Activated CD4-positive, alpha-beta T cell treated with anti-CD3 and anti-CD28 coated beads, Interleukin-2, amount 50 U/mL, for 16 hours (primary cell): Measurements from ENCODE around the gene HAPLN2.

ENCODE experiments used
- DNase-seq: peaks from one replicate; pipeline ENCODE4 v3.0.0-alpha.2; 2020

HAPLN2 gene

GRCh38 chr1:156646738-156647211 lies 27.6 kb downstream of the HAPLN2 start:
- DNase-seq: no peak

- DNase-seq: no peak
Observed at GRCh38 chr1:156647351-156647750, 28.1 kb downstream of the HAPLN2 start.

- no peak for DNase-seq
Observed at GRCh38 chr1:156648496-156648895, 29.3 kb downstream of the HAPLN2 start.

DNA sequence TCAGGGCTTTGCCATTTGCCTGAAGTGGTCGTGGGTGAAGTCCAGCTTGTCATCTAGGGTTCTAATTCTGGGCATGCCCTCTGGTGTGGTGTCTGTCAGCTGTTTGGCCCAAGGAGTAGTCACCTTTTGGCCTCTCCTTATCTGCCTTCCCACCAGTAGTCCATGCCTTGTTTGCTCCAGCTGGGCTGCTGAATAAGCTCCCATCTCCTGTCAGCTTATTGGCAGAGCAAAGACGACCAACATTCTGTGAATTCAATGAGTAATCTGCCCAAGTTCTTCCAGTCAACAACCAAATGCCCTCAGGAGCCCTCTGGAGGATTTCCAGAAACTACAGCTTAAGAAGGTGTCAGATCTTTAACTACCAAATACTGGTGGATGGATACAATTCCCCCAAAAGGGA lies 29.7 kb downstream of the HAPLN2 start:
- DNase-seq: no peak

DNA sequence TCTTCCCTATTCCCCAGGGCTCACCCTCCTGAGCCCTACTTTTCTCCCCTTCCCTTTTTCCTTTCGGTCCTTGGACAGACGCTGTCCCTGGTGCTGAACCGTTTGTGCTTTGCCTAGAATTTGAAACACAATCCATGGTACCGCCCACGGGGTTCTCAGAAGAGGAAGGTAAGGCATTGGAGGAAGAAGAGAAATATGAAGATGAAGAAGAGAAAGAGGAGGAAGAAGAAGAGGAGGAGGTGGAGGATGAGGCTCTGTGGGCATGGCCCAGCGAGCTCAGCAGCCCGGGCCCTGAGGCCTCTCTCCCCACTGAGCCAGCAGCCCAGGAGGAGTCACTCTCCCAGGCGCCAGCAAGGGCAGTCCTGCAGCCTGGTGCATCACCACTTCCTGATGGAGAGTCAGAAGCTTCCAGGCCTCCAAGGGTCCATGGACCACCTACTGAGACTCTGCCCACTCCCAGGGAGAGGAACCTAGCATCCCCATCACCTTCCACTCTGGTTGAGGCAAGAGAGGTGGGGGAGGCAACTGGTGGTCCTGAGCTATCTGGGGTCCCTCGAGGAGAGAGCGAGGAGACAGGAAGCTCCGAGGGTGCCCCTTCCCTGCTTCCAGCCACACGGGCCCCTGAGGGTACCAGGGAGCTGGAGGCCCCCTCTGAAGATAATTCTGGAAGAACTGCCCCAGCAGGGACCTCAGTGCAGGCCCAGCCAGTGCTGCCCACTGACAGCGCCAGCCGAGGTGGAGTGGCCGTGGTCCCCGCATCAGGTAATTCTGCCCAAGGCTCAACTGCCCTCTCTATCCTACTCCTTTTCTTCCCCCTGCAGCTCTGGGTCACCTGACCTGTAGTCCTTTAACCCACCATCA lies 33.1 kb downstream of the HAPLN2 start:
- DNase-seq: no peak

DNA sequence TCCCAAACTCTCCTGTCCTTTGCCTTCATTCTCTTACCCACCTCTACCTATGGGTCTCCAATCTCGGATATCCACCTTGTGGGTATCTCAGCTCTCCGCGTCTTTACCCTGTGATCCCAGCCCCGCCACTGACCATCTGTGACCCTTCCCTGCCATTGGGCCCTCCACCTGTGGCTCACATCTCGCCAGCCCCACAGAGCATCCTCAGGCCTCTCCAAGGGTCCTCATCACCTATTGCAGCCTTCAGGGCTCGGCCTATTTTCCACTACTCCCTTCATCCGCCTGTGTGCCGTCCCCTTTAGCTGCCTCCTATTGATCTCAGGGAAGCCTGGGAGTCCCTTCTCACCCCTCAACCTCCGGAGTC lies 33.8 kb downstream of the HAPLN2 start:
- DNase-seq: no peak

DNA sequence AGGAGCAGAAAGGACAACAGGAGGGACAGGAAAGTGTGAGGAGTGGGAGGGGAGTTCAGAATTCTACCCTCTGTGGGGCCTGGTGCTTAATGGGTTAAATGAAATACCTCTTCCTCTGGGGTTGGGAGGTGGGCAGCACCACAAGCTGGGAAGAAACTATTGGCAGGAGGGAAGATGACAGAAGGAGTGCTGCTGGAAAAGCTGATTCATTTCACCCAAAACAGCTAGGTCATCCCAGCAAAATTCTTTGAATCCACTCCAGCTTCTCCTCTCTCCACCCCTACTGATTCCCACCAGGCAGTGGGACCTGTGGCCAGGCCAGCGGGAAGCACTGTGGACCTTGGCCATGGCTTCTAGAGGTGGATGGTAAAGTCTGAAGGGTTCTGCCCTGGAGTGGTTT lies 35.5 kb downstream of the HAPLN2 start:
- DNase-seq: no peak

- no peak for DNase-seq
Observed at GRCh38 chr1:156655151-156655903, 36.1 kb downstream of the HAPLN2 start.

GRCh38 chr1:156655904-156656516 lies 36.8 kb downstream of the HAPLN2 start:
- no peak for DNase-seq

- peak; percentile 72 for DNase-seq
Observed at GRCh38 chr1:156656806-156657740, 37.9 kb downstream of the HAPLN2 start.

- no peak for DNase-seq
Observed at GRCh38 chr1:156657741-156658319, 38.6 kb downstream of the HAPLN2 start.

- DNase-seq: no peak
Observed at GRCh38 chr1:156658496-156658895, 39.3 kb downstream of the HAPLN2 start.

GRCh38 chr1:156658945-156659574 lies 39.8 kb downstream of the HAPLN2 start:
- DNase-seq: no peak

DNA sequence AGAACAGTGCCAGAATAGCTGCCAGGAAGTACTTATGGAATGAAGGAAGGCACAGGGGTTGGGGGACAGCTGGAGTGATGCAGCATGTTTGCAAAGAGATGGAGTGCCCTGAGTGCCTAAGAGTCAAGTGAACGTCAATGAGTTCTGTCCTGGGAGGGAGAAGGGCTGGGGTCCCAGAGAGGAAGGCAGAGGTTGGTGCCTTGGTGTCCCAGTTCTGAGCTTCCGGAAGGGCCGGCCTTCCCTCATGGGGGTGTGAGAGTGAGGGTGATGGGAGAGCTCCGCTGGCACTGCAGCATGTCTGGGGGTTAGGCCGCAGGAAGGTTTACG lies 40.4 kb downstream of the HAPLN2 start:
- DNase-seq: no peak

DNA sequence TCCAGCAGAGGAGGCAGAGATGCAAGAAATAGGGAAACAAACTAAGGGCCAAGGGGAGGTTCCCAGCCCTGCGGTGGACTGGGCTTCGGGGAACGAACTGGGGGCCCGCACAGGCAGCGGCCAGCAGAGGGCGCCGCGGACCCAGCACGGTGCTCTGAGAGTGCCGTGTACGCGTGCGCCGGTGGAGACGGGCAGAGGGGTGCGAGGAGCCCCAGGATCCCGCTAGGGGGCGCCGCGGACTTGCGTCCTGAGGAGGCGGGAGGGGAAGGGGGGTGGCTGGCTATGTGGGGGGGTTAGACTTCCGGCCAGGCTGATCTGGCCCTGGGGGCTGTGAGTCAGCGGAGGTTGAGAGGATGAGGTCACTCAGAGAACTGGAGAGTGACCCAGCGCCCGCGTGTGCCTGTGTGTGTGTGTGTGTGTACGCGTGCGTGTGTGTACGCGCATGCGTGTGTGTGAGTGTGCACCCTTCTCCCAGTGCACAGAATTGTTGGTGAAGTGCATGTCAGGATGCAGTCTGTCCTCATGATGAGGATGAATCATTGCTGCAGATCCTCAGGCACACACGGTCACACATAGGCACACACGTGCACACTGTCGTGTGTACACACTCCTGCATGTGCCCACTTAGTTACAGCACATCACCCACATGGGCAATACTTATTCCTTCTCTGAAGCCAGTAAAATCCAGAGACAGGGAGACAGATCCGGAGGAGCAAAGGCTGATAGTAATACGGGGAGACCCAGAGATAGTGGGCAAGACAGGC lies 41.0 kb downstream of the HAPLN2 start:
- peak; percentile 96 for DNase-seq

DNA sequence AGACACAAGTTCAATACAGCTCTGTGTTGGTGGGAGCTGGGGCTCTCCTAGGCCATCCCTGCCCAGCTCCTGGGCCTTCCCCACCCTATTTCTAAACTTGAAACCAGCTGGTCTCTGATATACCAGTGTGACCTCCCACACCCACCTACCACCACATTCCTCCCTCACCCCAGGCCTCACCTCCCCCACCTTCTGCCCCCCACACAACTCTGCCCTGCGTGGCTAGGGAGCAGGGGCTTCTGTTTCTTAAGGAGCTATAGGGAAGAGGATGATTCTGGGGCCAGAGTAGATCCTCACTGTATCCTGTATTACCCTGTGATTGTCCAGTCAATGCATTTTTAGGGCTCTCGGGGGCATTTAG lies 41.5 kb downstream of the HAPLN2 start:
- DNase-seq: no peak

- DNase-seq: no peak
Observed at GRCh38 chr1:156662005-156662799, 43.0 kb downstream of the HAPLN2 start.

GRCh38 chr1:156662800-156663055 lies 43.5 kb downstream of the HAPLN2 start:
- no peak for DNase-seq

DNA sequence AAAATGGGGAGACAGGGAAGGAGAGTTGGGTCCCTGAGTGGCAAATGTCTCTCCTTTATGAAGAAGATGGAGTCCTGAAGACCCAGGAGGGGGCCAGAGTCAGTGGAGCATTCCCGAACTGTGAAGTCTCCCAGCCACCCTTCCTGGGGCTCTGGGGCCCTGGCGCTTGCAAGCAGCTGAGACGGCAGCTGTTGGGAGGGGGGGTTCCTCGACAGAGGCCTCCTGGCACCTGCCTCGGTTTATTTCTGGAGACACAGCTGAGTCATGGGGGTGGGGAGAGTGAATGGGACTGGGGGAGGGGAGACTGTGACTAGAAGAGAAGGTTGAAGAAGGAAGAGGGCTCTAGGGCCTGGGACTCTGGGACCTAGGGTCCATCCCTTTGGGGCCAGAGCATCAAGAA lies 44.0 kb downstream of the HAPLN2 start:
- DNase-seq: no peak

- DNase-seq: no peak
Observed at GRCh38 chr1:156664046-156664766, 45.0 kb downstream of the HAPLN2 start.
